ENCODE measurements around the gene THADA.
"Not testable (repeated sequence)": the region's sequence is repeated elsewhere in the genome, so short reads cannot be mapped to it uniquely, and the experiment has no call there.

The THADA gene

GRCh38 chr2:43460174-43460546, 135.7 kb downstream of the THADA start:
- Mint-ChIP-seq H3K4me1 (ENCODE audit: low read depth) (peaks cover 15% of the 10 kb centered on the region), H3K27me3 (no peaks in the 10 kb centered on the region)

GRCh38 chr2:43459446-43460173, 136.2 kb downstream of the THADA start:
- H3K9me3 Mint-ChIP-seq (ENCODE audit: low read depth): no peaks in the 10 kb centered on the region
- H3K27ac Mint-ChIP-seq: no peak overlapping the region
- no peak overlapping the region for H3K4me3 Mint-ChIP-seq
- peaks cover 15% of the 10 kb centered on the region for H3K4me1 Mint-ChIP-seq (ENCODE audit: low read depth)
- no peaks in the 10 kb centered on the region for H3K27me3 Mint-ChIP-seq
- peaks cover 22% of the 10 kb centered on the region for H3K36me3 Mint-ChIP-seq

More at GRCh38 chr2:43460174-43460546, 135.7 kb downstream of the THADA start:
- Mint-ChIP-seq H3K36me3 (peaks cover 24% of the 10 kb centered on the region), H3K9me3 (ENCODE audit: low read depth) (no peaks in the 10 kb centered on the region), H3K27ac (no peak overlapping the region), H3K4me3 (no peak overlapping the region)

GRCh38 chr2:43458014-43458628, 137.7 kb downstream of the THADA start:
- no peak overlapping the region for H3K4me3 Mint-ChIP-seq
- no peak overlapping the region for H3K27ac Mint-ChIP-seq
- peaks cover 15% of the 10 kb centered on the region for H3K4me1 Mint-ChIP-seq (ENCODE audit: low read depth)
- H3K27me3 Mint-ChIP-seq: no peaks in the 10 kb centered on the region
- H3K36me3 Mint-ChIP-seq: peaks cover 19% of the 10 kb centered on the region
- no peaks in the 10 kb centered on the region for H3K9me3 Mint-ChIP-seq (ENCODE audit: low read depth)

GRCh38 chr2:43455731-43456642, 139.9 kb downstream of the THADA start:
- Mint-ChIP-seq H3K27ac (no peak overlapping the region), H3K4me1 (ENCODE audit: low read depth) (peaks cover 15% of the 10 kb centered on the region), H3K4me3 (no peak overlapping the region), H3K9me3 (ENCODE audit: low read depth) (peaks cover 4% of the 10 kb centered on the region), H3K27me3 (no peaks in the 10 kb centered on the region), H3K36me3 (peaks cover 34% of the 10 kb centered on the region)

- no peak overlapping the region for H3K4me3 Mint-ChIP-seq
- H3K27ac Mint-ChIP-seq: no peak overlapping the region
- no peaks in the 10 kb centered on the region for H3K27me3 Mint-ChIP-seq
- H3K9me3 Mint-ChIP-seq (ENCODE audit: low read depth): peaks cover 4% of the 10 kb centered on the region
- peaks cover 34% of the 10 kb centered on the region for H3K36me3 Mint-ChIP-seq
- peaks cover 10% of the 10 kb centered on the region for H3K4me1 Mint-ChIP-seq (ENCODE audit: low read depth)
These were observed 140.5 kb downstream of the THADA start for GRCh38 chr2:43455296-43455695.

- Mint-ChIP-seq H3K27me3 (no peaks in the 10 kb centered on the region), H3K4me3 (no peak overlapping the region), H3K27ac (no peak overlapping the region)
These were observed 141.0 kb downstream of the THADA start for GRCh38 chr2:43454791-43455190.

GRCh38 chr2:43453179-43454170, 142.4 kb downstream of the THADA start:
- Mint-ChIP-seq H3K27me3 (no peaks in the 10 kb centered on the region), H3K4me1 (ENCODE audit: low read depth) (peaks cover 9% of the 10 kb centered on the region), H3K9me3 (ENCODE audit: low read depth) (peaks cover 4% of the 10 kb centered on the region), H3K4me3 (no peak overlapping the region), H3K36me3 (peaks cover 34% of the 10 kb centered on the region), H3K27ac (no peak overlapping the region)

More at GRCh38 chr2:43454791-43455190, 141.0 kb downstream of the THADA start:
- Mint-ChIP-seq H3K9me3 (ENCODE audit: low read depth) (peaks cover 4% of the 10 kb centered on the region), H3K4me1 (ENCODE audit: low read depth) (peaks cover 9% of the 10 kb centered on the region), H3K36me3 (peaks cover 36% of the 10 kb centered on the region)

- Mint-ChIP-seq H3K36me3 (peaks cover 33% of the 10 kb centered on the region), H3K27me3 (no peaks in the 10 kb centered on the region), H3K4me1 (ENCODE audit: low read depth) (peaks cover 5% of the 10 kb centered on the region), H3K27ac (no peak overlapping the region), H3K4me3 (no peak overlapping the region), H3K9me3 (ENCODE audit: low read depth) (peaks cover 4% of the 10 kb centered on the region)
These were observed 143.5 kb downstream of the THADA start for GRCh38 chr2:43452318-43452731.

GRCh38 chr2:43450617-43451016, 145.2 kb downstream of the THADA start:
- Mint-ChIP-seq H3K27me3 (no peaks in the 10 kb centered on the region), H3K27ac (no peak overlapping the region), H3K4me1 (ENCODE audit: low read depth) (peaks cover 1% of the 10 kb centered on the region), H3K4me3 (no peak overlapping the region), H3K36me3 (peaks cover 39% of the 10 kb centered on the region), H3K9me3 (ENCODE audit: low read depth) (peaks cover 4% of the 10 kb centered on the region)

GRCh38 chr2:43448822-43449110, 147.1 kb downstream of the THADA start:
- Mint-ChIP-seq H3K4me3 (no peak overlapping the region), H3K36me3 (peaks cover 35% of the 10 kb centered on the region), H3K27me3 (no peaks in the 10 kb centered on the region), H3K9me3 (ENCODE audit: low read depth) (peaks cover 4% of the 10 kb centered on the region), H3K27ac (no peak overlapping the region), H3K4me1 (ENCODE audit: low read depth) (peaks cover 1% of the 10 kb centered on the region)

GRCh38 chr2:43448011-43448821, 147.6 kb downstream of the THADA start:
- peaks cover 34% of the 10 kb centered on the region for H3K36me3 Mint-ChIP-seq

GRCh38 chr2:43446755-43447154, 149.1 kb downstream of the THADA start:
- not testable (repeated sequence) for H3K9me3 Mint-ChIP-seq (ENCODE audit: low read depth)
- peaks cover 30% of the 10 kb centered on the region for H3K36me3 Mint-ChIP-seq

More at GRCh38 chr2:43448011-43448821, 147.6 kb downstream of the THADA start:
- Mint-ChIP-seq H3K4me3 (no peak overlapping the region), H3K4me1 (ENCODE audit: low read depth) (peaks cover 1% of the 10 kb centered on the region), H3K27me3 (no peaks in the 10 kb centered on the region), H3K9me3 (ENCODE audit: low read depth) (peaks cover 4% of the 10 kb centered on the region), H3K27ac (no peak overlapping the region)

GRCh38 chr2:43445781-43446180, 150.1 kb downstream of the THADA start:
- H3K9me3 Mint-ChIP-seq (ENCODE audit: low read depth): no peaks in the 10 kb centered on the region
- no peaks in the 10 kb centered on the region for H3K27me3 Mint-ChIP-seq
- no peak overlapping the region for H3K27ac Mint-ChIP-seq
- H3K4me1 Mint-ChIP-seq (ENCODE audit: low read depth): peaks cover 1% of the 10 kb centered on the region
- H3K4me3 Mint-ChIP-seq: no peak overlapping the region
- H3K36me3 Mint-ChIP-seq: peaks cover 26% of the 10 kb centered on the region

More at GRCh38 chr2:43446755-43447154, 149.1 kb downstream of the THADA start:
- H3K27ac Mint-ChIP-seq; H3K4me3 Mint-ChIP-seq; H3K27me3 Mint-ChIP-seq; H3K4me1 Mint-ChIP-seq (ENCODE audit: low read depth): not testable (repeated sequence)

Measured in activated naive CD8-positive, alpha-beta T cell (primary cell).